Stimulated activated CD4-positive, alpha-beta T cell treated with anti-CD3 and anti-CD28 coated beads, Interleukin-12 subunit alpha, Interleukin-12 subunit beta, amount 100 ng/mL, for 4 hours (primary cell): ENCODE measurements around the gene CDCA7L.
A peak's percentile ranks its signal among the peaks of the same experiment; 100 is the strongest.
"Not testable (repeated sequence)": the region's sequence is repeated elsewhere in the genome, so short reads cannot be mapped to it uniquely, and the experiment has no call there.

ENCODE experiments used
- DNase-seq: peaks from one replicate; pipeline ENCODE4 v3.0.0-alpha.2; 2020

CDCA7L gene

GRCh38 chr7:21942955-21943354 is 2.7 kb downstream of the CDCA7L start:
- DNase-seq: no peak

GRCh38 chr7:21941611-21942141 is 4.0 kb downstream of the CDCA7L start:
- no peak for DNase-seq

GRCh38 chr7:21939858-21940372 is 5.8 kb downstream of the CDCA7L start:
- no peak for DNase-seq

- peak; percentile 17 for DNase-seq
These were observed 6.4 kb downstream of the CDCA7L start for GRCh38 chr7:21939136-21939857.

GRCh38 chr7:21938463-21938862 is 7.2 kb downstream of the CDCA7L start:
- no peak for DNase-seq

GRCh38 chr7:21934808-21935207 is 10.9 kb downstream of the CDCA7L start:
- no peak for DNase-seq

- not testable (repeated sequence) for DNase-seq
These were observed 12.4 kb downstream of the CDCA7L start for GRCh38 chr7:21933293-21933692.

GRCh38 chr7:21927693-21928092 is 18.0 kb downstream of the CDCA7L start:
- DNase-seq: no peak

- no peak for DNase-seq
These were observed 19.3 kb downstream of the CDCA7L start for GRCh38 chr7:21926448-21926847.

- DNase-seq: no peak
These were observed 22.0 kb downstream of the CDCA7L start for GRCh38 chr7:21923658-21924057.

- DNase-seq: no peak
These were observed 23.1 kb downstream of the CDCA7L start for GRCh38 chr7:21922605-21923004.

GRCh38 chr7:21920936-21921335 is 24.8 kb downstream of the CDCA7L start:
- no peak for DNase-seq

GRCh38 chr7:21918216-21918615 is 27.5 kb downstream of the CDCA7L start:
- DNase-seq: no peak

GRCh38 chr7:21916629-21917028 is 29.1 kb downstream of the CDCA7L start:
- DNase-seq: no peak

GRCh38 chr7:21916176-21916575 is 29.5 kb downstream of the CDCA7L start:
- DNase-seq: no peak

- DNase-seq: no peak
These were observed 30.6 kb downstream of the CDCA7L start for GRCh38 chr7:21915140-21915539.

GRCh38 chr7:21914671-21915070 is 31.0 kb downstream of the CDCA7L start:
- DNase-seq: no peak

GRCh38 chr7:21912931-21913780 is 32.5 kb downstream of the CDCA7L start:
- DNase-seq: no peak

GRCh38 chr7:21912305-21912704 is 33.4 kb downstream of the CDCA7L start:
- no peak for DNase-seq

- DNase-seq: no peak
These were observed 34.3 kb downstream of the CDCA7L start for GRCh38 chr7:21911341-21911875.

GRCh38 chr7:21910253-21910652 is 35.4 kb downstream of the CDCA7L start:
- no peak for DNase-seq

GRCh38 chr7:21908746-21909145 is 37.0 kb downstream of the CDCA7L start:
- no peak for DNase-seq

- DNase-seq: no peak
These were observed 42.5 kb downstream of the CDCA7L start for GRCh38 chr7:21903020-21903786.
